ENCODE measurements around the gene SOX11.

DNA sequence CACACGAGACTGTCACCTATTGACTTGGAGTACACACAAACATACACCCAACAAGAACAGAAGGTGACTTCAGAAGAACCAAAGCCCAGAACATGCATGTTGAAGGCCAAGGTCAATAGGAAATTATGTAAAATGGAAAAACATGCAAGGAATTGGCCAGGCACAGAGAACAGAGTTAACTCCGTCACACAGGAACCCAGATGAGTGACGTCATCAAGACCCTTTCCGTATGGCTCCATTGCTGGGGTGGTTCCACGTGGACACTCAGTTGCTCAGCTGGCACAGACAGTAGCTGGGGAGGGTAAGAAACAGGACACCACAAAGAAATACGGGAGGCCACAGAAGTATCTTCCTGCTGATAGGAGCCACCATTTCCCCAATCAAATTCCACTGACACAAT lies 18.4 kb downstream of the SOX11 start:
- TF ChIP-seq, protein P1, sequence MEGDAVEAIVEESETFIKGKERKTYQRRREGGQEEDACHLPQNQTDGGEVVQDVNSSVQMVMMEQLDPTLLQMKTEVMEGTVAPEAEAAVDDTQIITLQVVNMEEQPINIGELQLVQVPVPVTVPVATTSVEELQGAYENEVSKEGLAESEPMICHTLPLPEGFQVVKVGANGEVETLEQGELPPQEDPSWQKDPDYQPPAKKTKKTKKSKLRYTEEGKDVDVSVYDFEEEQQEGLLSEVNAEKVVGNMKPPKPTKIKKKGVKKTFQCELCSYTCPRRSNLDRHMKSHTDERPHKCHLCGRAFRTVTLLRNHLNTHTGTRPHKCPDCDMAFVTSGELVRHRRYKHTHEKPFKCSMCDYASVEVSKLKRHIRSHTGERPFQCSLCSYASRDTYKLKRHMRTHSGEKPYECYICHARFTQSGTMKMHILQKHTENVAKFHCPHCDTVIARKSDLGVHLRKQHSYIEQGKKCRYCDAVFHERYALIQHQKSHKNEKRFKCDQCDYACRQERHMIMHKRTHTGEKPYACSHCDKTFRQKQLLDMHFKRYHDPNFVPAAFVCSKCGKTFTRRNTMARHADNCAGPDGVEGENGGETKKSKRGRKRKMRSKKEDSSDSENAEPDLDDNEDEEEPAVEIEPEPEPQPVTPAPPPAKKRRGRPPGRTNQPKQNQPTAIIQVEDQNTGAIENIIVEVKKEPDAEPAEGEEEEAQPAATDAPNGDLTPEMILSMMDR (IDR thresholded peaks at IDR 0.05; ENCODE audit: insufficient read depth, low read length, poor library complexity, severe bottlenecking): no peak
- no peak for TF ChIP-seq EZH2phosphoT487 (conservative IDR thresholded peaks at IDR 0.05; ENCODE audit: low read length)
